GM21723 (cell line): ENCODE measurements around the gene ZNF195.
"Not testable (repeated sequence)": the region's sequence is repeated elsewhere in the genome, so short reads cannot be mapped to it uniquely, and the experiment has no call there.

Experiments used
- ATAC-seq: cut with Tn5 transposase; IDR thresholded peaks from one replicate; pipeline ENCODE4 v1.9.1; 2021; ENCODE audit warnings: mild to moderate bottlenecking, moderate library complexity; ENCODE audit not compliant: unreplicated experiment

The ZNF195 gene

GRCh38 chr11:3356858-3357257 is 22.1 kb downstream of the ZNF195 start:
- ATAC-seq = no peak

- no peak for ATAC-seq
These were observed 25.9 kb downstream of the ZNF195 start for GRCh38 chr11:3353066-3353465.

DNA sequence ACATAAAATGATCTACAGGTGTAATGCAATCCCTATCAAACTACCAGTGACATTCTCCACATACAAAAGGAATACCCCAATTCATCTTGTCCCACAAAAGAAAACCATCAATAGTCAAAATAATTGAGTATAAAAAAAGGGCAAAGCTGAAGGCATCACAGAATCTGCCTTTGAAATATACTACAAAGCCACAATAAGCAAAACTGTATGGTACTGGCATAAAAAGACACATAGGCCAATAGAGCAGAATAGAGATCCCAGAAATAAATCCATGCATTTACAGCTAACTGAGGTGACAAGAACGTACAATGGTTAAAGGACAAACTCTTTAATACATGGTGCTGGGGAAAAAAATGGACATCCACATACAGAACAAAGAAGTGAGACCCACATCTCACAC is 31.8 kb downstream of the ZNF195 start:
- no peak for ATAC-seq

GRCh38 chr11:3346587-3346986 is 32.4 kb downstream of the ZNF195 start:
- ATAC-seq = no peak

GRCh38 chr11:3345736-3346135 is 33.2 kb downstream of the ZNF195 start:
- ATAC-seq = no peak

GRCh38 chr11:3344327-3345174 is 34.4 kb downstream of the ZNF195 start:
- no peak for ATAC-seq

DNA sequence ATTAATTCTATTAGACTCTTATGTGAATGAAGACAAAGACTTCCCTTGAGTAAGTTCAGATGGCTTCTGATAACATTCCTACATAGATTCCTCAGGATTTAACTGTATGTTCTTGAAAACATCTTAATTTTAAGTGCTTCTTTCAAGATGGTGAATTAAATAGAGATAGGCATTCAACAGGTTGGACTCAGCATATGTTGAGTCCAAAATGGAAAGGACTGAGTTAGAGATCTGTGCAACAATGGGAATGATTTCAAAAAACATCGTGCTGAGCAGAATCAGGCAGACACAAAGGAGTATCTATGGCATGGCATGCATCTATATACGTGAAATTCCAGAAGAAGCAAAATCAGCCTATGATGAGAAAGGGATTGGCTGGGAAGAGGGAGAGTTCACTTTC is 36.2 kb downstream of the ZNF195 start:
- no peak for ATAC-seq

GRCh38 chr11:3341298-3341697 is 37.6 kb downstream of the ZNF195 start:
- no peak for ATAC-seq

- no peak for ATAC-seq
These were observed 38.9 kb downstream of the ZNF195 start for GRCh38 chr11:3340025-3340424.

GRCh38 chr11:3339340-3339624 is 39.7 kb downstream of the ZNF195 start:
- ATAC-seq = no peak

DNA sequence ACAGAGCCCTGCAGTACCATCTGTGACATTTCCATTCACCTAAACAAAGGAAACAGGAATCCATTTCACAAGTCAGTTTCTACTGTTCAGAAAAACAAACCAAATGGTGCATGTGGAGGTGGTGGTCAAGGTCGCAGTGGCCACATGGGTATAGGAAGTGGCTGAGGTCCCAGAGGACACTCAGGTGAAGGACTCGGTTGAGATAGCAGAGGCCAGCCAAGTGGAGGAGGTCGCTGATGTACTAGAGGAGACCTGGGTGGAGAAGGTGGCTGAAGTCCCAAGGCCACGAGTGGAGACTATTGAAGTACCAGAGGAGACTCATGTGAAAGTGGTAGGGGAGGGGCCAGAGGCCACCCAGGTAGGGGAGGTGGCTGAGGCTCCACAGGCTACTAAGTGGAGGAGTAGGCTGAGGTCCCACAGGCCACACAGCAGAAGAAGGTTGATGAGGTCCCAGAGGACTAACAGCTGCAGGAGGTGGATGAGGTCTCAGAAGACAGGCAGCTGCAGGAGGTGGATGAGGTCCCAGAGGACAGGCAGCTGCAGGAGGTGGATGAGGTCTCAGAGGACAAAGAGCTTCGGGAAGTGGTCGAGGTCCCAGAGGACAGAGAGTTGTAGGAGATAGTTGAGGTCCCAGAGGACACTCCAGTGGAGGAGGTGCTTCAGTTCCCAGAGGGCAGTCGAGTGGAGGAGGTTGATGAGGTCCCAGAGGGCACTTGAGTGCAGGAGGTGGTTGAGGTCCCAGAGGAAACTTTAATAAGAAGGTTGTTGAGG is 40.2 kb downstream of the ZNF195 start:
- no peak for ATAC-seq

DNA sequence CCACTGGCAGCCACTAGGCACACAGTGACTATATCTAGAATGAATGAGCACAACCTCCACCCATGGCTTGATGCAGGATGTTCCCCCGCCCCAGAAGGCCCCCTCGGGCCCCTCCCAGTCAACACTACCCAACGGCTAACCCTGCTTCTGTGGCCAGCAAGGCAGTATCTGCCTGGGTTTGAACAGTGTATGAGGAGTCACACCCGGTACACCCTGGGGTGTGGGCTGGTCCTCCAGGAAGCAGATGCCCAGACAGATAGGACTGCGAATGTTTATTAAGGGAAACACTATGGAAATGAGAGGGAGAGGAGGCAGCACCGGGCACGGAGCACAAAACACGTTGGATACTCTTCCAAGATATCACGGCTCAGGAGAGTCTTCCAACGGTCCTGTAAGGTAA is 42.5 kb downstream of the ZNF195 start:
- not testable (repeated sequence) for ATAC-seq

- ATAC-seq = not testable (repeated sequence)
These were observed 45.8 kb downstream of the ZNF195 start for GRCh38 chr11:3333157-3333556.

DNA sequence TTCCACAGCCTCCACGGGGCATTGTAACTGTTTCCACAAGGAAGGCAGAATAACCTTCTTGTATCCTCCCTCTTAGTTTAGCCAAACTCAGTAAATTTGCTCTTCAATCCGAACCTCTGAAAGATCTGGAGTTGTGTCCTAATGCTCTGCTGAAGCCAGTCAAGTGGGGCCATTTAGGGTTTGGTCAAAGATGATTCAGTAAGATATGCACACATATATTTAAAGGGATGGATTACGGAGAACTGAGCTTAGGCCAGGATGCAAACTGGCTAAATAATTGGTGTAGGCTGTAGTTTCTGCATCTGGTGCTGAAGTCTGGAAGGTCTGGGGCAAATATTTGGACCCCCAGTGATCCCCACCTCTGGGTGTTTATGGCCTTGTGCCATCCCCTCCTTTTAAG is 47.9 kb downstream of the ZNF195 start:
- not testable (repeated sequence) for ATAC-seq

- not testable (repeated sequence) for ATAC-seq
These were observed 48.9 kb downstream of the ZNF195 start for GRCh38 chr11:3330064-3330463.

- ATAC-seq = not testable (repeated sequence)
These were observed 50.4 kb downstream of the ZNF195 start for GRCh38 chr11:3328503-3328902.

DNA sequence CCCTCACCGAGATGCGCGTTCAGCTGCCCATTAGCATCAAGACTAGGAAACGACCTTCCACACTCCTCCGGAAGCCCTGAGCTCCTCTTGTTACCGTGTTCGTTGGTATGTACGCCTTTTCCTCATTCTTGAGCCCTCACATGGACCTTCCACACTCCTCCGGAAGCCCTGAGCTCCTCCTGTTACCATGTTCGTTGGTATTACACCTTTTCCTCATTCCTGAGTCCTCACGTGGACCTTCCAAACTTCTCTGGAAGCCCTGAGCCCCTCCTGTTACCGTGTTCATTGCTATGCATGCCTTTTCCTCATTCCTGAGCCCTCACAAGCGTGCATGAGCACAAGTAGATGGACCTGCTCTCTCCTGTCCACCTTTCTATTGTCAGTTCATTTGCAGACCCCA is 52.5 kb downstream of the ZNF195 start:
- ATAC-seq = not testable (repeated sequence)

GRCh38 chr11:3324724-3325123 is 54.2 kb downstream of the ZNF195 start:
- not testable (repeated sequence) for ATAC-seq
